Mucosa of stomach (tissue), 1 donor: ENCODE data around the gene CFAP300.

ENCODE experiments used
- H3K27me3 ChIP-seq: one replicate; pipeline ENCODE4 v1.7.0; 2013; ENCODE audit warnings: mild to moderate bottlenecking, low read length; ENCODE audit not compliant: control insufficient read depth, insufficient read depth
- H3K36me3 ChIP-seq: one replicate; pipeline ENCODE4 v1.7.0; 2013; ENCODE audit warnings: low read length; ENCODE audit not compliant: control insufficient read depth, insufficient read depth
- H3K4me1 ChIP-seq: one replicate; pipeline ENCODE4 v1.7.0; 2013; ENCODE audit warnings: mild to moderate bottlenecking, low read length; ENCODE audit not compliant: control insufficient read depth, insufficient read depth
- H3K4me3 ChIP-seq: one replicate; pipeline ENCODE4 v1.7.0; 2013; ENCODE audit warnings: low read length
- H3K9ac ChIP-seq: one replicate; pipeline ENCODE4 v1.7.0; 2013; ENCODE audit warnings: mild to moderate bottlenecking, low read length, moderate library complexity
- H3K9me3 ChIP-seq: one replicate; pipeline ENCODE4 v1.7.0; 2013; ENCODE audit warnings: mild to moderate bottlenecking, low read length, moderate library complexity; ENCODE audit not compliant: control insufficient read depth
- donor health status: Pancreatic carcinoma.

Gene CFAP300

DNA sequence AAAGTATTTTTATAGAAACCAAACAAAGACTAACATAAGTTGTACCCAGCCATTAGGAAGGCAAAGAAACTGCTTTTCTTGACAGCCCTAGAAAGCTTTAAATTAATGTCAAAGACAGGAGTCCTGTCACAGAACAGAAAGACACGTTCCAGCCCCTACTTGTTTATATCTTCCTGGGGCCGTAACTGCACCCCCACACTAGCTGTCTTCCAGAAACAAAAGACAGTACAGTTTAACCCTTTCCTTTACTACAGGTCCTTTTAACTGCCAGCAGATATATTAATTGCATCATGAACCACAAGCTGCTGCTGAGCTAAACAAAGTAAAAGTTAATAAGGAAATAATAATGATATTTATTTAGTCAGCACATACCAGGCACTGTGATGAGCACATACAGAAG lies 20.3 kb upstream of the CFAP300 start:
- Histone ChIP-seq H3K27me3 (peaks cover 5% of the 10 kb centered on the region), H3K9me3 (no peaks in the 10 kb centered on the region), H3K36me3 (no peaks in the 10 kb centered on the region), H3K4me1 (no peaks in the 10 kb centered on the region), H3K4me3 (no peak overlapping the region), H3K9ac (no peak overlapping the region)

DNA sequence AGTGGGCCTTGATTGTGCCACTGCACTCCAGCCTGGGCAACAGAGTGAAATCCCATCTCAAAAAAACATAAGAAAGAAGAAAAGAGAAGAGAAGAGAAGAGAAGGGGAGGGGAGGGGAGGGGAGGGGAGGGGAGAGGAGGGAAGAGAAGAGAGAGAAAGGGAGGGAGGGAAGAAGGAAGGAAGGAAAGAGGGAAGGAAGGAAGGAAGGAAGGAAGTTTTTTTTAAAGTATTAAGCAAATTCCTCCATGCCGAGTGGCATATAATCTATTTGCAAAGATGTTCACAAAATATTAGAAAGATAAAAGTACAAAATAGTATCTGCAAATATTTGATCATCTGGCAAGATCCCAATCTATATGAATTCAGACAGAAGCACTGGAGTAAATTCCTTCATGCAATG lies 10.5 kb upstream of the CFAP300 start:
- Histone ChIP-seq H3K4me3 (no peak overlapping the region), H3K9me3 (no peaks in the 10 kb centered on the region), H3K9ac (no peak overlapping the region), H3K27me3 (no peaks in the 10 kb centered on the region), H3K36me3 (no peaks in the 10 kb centered on the region), H3K4me1 (no peaks in the 10 kb centered on the region)

DNA sequence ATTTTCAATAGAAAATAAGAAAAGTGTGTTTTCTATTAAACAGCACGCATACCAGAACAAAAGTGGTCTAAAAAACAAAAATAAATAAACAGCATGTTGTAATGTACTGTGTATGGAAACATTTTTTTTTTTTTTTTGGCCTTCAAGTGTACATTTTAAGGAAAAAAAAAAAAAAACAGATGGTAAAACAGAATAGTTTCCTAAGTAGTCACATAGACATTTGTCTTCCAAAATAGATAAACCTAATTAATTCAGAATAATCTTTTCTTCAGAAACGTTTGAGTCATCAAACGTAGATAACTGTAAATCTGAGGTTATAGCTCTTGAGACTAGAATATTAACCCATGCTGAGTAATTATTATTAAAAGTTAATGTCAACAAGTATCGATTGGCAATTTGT lies 396 bp upstream of the CFAP300 start:
- no peaks in the 10 kb centered on the region for H3K4me1 ChIP-seq
- H3K9me3 ChIP-seq = no peaks in the 10 kb centered on the region
- H3K9ac ChIP-seq = peak overlapping the region; percentile 47
- H3K36me3 ChIP-seq = no peaks in the 10 kb centered on the region
- no peaks in the 10 kb centered on the region for H3K27me3 ChIP-seq
- peak overlapping the region; percentile 27 for H3K4me3 ChIP-seq

DNA sequence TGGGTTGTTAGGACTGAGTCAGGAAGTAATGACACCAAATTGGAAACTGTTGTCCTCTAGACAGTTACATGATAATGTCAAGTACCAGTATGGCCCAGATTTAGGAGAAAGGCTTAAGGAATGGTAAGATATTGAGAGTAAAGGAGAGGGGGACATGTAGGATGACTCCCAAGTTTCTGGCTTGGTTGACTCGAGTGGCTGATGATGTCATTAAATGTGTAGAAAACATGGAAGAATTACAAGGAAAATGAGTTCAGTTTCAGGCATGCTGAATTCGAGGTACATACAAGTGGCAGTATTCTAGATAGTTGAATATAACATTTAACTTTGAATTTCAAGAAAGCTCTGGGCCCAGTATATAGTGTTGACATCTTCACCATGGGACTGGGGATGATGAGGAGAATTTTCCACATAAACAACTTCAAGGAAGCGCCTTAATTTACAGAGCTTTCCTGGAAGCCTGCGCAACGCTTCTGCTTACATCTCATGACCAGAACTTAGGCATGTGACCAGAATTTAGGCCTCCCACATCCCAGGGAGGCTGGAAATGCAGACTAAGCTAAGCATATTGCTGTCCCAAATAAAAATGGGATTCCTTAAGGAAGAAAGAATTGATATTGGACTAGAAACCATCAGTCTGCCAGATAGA lies 3.8 kb downstream of the CFAP300 start:
- H3K9ac ChIP-seq = no peak overlapping the region
- no peaks in the 10 kb centered on the region for H3K9me3 ChIP-seq
- no peak overlapping the region for H3K4me3 ChIP-seq
- no peaks in the 10 kb centered on the region for H3K27me3 ChIP-seq
- no peaks in the 10 kb centered on the region for H3K36me3 ChIP-seq
- H3K4me1 ChIP-seq = no peaks in the 10 kb centered on the region

DNA sequence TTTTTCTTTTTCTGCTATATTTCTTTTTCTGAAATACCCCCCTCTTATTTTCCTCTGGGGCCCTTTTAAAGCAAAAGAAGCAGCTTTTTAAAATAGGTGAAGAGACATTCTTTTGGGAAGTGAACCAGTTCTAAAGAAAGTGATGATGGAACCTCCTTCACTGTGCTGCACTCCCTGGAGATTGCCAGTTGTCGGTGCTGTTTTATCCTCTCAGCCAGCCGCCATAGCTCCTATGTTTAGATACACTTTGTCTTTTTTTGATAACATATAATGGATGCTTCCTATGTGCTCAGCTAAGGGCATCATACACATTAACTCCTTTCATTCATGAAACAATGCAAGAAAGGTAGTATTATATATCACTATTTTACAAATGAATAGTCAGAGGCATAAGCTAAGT lies 14.0 kb downstream of the CFAP300 start:
- no peaks in the 10 kb centered on the region for H3K4me1 ChIP-seq
- H3K27me3 ChIP-seq = no peaks in the 10 kb centered on the region
- H3K9me3 ChIP-seq = no peaks in the 10 kb centered on the region
- no peak overlapping the region for H3K4me3 ChIP-seq
- H3K36me3 ChIP-seq = no peaks in the 10 kb centered on the region
- H3K9ac ChIP-seq = no peak overlapping the region

DNA sequence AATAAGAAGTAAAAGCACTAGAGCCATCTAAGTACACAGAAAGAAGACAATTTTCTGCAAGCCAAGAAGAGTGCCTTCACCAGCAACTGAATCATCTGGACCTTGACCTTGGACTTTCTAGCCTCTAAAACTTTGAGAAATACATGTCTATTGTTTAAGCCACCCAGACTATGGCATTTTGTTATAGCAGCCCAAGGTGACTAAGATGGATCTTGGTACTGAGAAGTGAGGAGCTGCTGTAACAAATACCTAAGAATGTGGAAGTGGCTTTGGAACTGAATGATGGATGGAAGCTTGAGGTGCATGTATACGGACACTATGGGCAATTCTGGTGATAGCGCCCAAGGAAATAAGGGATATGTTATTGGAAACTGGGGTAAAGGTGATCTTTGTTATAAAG lies 14.9 kb downstream of the CFAP300 start:
- Histone ChIP-seq H3K4me1 (no peaks in the 10 kb centered on the region), H3K4me3 (no peak overlapping the region), H3K27me3 (no peaks in the 10 kb centered on the region), H3K36me3 (no peaks in the 10 kb centered on the region), H3K9me3 (no peaks in the 10 kb centered on the region), H3K9ac (no peak overlapping the region)

DNA sequence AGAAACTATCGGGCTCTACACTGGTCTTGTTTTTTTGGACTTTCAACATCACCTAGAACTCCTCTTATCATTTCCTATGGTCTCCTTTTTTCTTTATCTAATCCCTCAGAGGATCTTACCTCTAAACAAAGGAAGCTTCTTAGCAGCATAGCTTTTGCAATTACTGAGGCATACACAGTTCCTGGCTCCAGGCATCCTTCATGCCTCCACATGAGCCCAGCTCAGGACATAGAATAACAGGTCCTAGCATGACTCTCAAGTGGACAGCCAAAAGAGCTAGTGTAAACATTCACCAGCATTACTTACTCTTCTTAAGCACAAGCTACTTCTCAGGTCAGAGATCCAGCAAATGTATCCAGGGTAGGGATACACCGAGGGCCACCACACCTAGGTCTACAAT lies 17.1 kb downstream of the CFAP300 start:
- Histone ChIP-seq H3K9me3 (no peaks in the 10 kb centered on the region), H3K9ac (no peak overlapping the region), H3K4me3 (no peak overlapping the region), H3K27me3 (no peaks in the 10 kb centered on the region), H3K36me3 (no peaks in the 10 kb centered on the region), H3K4me1 (no peaks in the 10 kb centered on the region)

DNA sequence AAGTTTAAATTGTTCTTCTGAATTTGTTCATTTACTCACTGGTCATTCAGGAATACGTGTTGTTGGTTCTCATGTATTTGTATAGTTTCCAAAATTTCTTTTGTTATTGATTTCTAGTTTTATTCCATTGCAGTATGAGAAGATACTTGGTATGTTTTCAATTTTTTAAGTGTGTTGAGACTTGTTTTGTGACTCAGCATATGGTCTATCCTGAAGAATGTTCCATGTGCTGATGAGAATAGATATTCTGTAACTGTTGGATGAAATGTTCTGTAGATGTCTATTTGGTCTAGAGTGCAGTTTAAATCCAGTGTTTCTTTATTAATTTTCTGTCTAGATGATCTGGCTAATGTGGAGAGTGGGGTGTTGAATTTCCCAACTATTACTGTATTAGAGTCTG lies 23.5 kb downstream of the CFAP300 start:
- Histone ChIP-seq H3K9ac (no peak overlapping the region), H3K36me3 (no peaks in the 10 kb centered on the region), H3K4me3 (no peak overlapping the region), H3K27me3 (no peaks in the 10 kb centered on the region), H3K4me1 (no peaks in the 10 kb centered on the region), H3K9me3 (no peaks in the 10 kb centered on the region)

DNA sequence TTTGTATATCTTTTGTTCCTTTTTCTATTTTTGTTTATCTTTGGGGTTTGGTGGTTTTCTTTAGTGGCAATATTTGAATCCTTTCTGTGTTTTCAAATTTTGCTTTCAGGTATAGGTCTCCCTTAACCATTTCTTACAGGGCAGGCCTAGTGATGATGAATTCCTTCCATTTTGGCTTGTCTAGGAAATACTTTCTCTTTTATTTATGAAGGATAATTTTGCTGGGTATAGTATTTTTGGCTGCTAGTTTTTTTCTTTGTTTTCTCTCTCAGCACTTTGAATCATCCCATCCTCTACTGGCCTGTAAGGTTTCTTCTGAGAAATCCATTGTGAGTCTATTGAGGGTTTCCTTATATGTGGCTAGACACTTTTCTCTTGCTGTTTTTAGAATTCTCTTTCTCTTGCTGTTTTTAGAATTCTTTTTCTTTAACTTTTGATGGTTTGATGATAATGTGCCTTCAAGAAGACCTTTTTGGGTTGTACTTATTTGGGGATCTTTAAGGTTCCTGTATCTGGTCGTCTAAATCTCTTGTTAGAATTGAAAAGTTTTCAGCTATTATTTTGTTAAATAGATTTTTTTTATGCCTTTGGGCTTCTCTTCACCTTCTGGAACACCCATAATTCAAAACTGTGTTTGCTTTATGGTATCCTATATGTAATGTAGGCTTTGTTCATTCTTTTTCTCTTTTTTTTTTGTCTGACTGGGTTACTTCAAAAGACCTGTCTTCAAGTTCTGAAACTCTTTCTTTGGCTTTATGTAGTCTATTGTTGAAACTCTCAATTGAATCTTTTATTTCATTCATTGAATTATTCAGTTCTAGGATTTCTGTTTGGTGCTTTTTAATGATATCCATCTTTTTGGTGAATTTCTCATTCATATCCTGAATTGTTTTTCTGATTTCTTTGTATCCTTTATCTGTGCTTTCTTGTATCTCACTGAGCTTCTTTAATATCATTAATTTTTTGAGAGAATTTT lies 24.5 kb downstream of the CFAP300 start:
- Histone ChIP-seq H3K36me3 (no peaks in the 10 kb centered on the region), H3K4me3 (no peak overlapping the region), H3K4me1 (no peaks in the 10 kb centered on the region), H3K9ac (no peak overlapping the region), H3K9me3 (no peaks in the 10 kb centered on the region), H3K27me3 (no peaks in the 10 kb centered on the region)

DNA sequence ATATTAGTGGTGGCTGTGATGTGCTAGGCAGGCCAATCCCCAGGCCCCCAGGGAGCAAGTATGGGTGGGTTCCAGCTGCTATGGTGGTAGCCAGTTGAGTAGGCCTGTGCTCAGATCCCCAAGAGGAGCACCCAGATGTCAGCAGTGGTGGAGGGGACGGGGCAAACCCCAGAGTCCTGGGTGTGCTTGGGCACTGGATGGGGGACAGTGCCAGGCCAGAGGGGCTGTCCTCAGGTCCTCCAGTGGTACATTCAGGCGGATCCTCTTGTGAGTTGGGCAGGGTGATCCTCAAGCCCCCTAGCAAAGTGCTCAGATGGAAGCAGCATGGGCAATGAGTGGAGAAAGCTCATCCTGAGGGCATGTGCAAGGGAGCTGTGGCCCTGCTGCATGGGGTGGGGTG lies 26.0 kb downstream of the CFAP300 start:
- H3K9ac ChIP-seq = no peak overlapping the region
- H3K4me3 ChIP-seq = no peak overlapping the region
- H3K27me3 ChIP-seq = no peaks in the 10 kb centered on the region
- no peaks in the 10 kb centered on the region for H3K9me3 ChIP-seq
- H3K4me1 ChIP-seq = no peaks in the 10 kb centered on the region
- no peaks in the 10 kb centered on the region for H3K36me3 ChIP-seq

DNA sequence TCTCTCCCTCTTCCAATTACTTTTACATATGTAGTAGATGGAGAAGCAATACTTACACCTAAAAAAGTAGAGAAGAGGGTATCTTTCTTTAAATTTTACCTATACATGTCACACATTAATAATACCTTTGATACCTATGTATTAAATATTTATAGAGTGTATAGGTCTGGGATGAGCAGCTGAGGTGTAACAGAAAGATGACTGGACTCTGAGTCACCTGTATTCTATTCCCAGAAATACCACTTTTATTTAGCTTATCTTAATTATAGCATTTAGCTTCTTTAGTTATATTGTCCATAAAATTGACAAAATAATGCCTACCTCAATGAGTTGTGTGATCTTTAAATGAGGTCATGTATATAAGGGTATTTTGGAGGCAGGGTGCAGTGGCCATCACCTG lies 32.4 kb downstream of the CFAP300 start:
- no peaks in the 10 kb centered on the region for H3K9me3 ChIP-seq
- H3K36me3 ChIP-seq = no peaks in the 10 kb centered on the region
- H3K4me1 ChIP-seq = no peaks in the 10 kb centered on the region
- H3K9ac ChIP-seq = no peak overlapping the region
- H3K27me3 ChIP-seq = no peaks in the 10 kb centered on the region
- no peak overlapping the region for H3K4me3 ChIP-seq

DNA sequence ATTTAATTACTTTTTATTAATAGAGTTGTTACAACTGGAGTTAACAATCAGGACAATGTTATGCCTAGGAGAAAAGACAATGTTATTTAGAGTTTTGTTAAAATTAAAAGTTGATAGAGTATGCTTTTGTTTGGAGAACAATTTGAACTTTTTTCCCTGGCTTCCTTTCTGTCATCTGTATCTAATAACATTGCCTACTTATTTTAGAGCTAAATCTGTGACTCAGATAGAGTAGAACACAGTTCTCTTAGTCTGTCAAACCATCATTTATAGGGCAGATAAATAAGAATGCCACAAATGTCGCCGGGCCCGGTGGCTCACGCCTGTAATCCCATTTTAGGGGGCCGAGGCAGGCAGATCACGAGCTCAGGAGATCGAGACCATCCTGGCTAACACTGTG lies 34.1 kb downstream of the CFAP300 start:
- H3K9me3 ChIP-seq = no peaks in the 10 kb centered on the region
- no peak overlapping the region for H3K9ac ChIP-seq
- H3K27me3 ChIP-seq = no peaks in the 10 kb centered on the region
- no peaks in the 10 kb centered on the region for H3K36me3 ChIP-seq
- H3K4me3 ChIP-seq = no peak overlapping the region
- H3K4me1 ChIP-seq = no peaks in the 10 kb centered on the region
